LHCN-M2 (cell line): Measurements from ENCODE around the gene LYSMD4. TPM values are rescaled to one million over a fixed set of nuclear protein-coding genes. Genes with fewer than 3 reads are reported as not detected.
"Not testable (repeated sequence)": the region's sequence is repeated elsewhere in the genome, so short reads cannot be mapped to it uniquely, and the experiment has no call there.

Experiments
- DNase-seq: peaks from one replicate; pipeline ENCODE4 v3.0.0-alpha.2; 2012; ENCODE audit warnings: low read depth
- polyA plus RNA-seq: library from polyadenylated mRNA; unstranded; fragments of >200 nt; gene quantifications from one replicate; pipeline ENCODE4 v1.2.1, GENCODE V29; 2012; ENCODE audit warnings: missing spikeins
- total RNA-seq: library from RNA; depleted of rRNA; stranded (reverse); fragments of >200 nt; gene quantifications from 2 replicates; pipeline ENCODE4 v1.2.3, GENCODE V29; 2014; rRNA removed

Gene LYSMD4
- 5.6 and 7.5 TPM in 2 replicates for total RNA-seq
- polyA plus RNA-seq = 4.2 TPM

- peak; percentile 85 for DNase-seq
These were observed at the start of gene LYSMD4 for GRCh38 chr15:99733268-99734039. Gene LYSMD4, minus strand, starts transcription at chr15:99733437. Its CDS starts 1,438 bp downstream, at chr15:99731999.

GRCh38 chr15:99782029-99782428 lies 48.8 kb upstream of the LYSMD4 start:
- not testable (repeated sequence) for DNase-seq

- no peak for DNase-seq
These were observed 43.9 kb upstream of the LYSMD4 start for GRCh38 chr15:99777144-99777543.

- no peak for DNase-seq
These were observed 31.3 kb upstream of the LYSMD4 start for GRCh38 chr15:99764522-99764921.

GRCh38 chr15:99763827-99764226 lies 30.6 kb upstream of the LYSMD4 start:
- no peak for DNase-seq

- DNase-seq = peak; percentile 71
These were observed 29.1 kb upstream of the LYSMD4 start for GRCh38 chr15:99762288-99762687.

GRCh38 chr15:99755692-99756409 lies 22.6 kb upstream of the LYSMD4 start:
- DNase-seq = peak; percentile 67

GRCh38 chr15:99753066-99753465 lies 19.8 kb upstream of the LYSMD4 start:
- DNase-seq = no peak

GRCh38 chr15:99752556-99752955 lies 19.3 kb upstream of the LYSMD4 start:
- no peak for DNase-seq

GRCh38 chr15:99750326-99750725 lies 17.1 kb upstream of the LYSMD4 start:
- DNase-seq = not testable (repeated sequence)

GRCh38 chr15:99749386-99749785 lies 16.1 kb upstream of the LYSMD4 start:
- DNase-seq = no peak

- DNase-seq = no peak
These were observed 12.3 kb upstream of the LYSMD4 start for GRCh38 chr15:99745370-99746086.

GRCh38 chr15:99744142-99744541 lies 10.9 kb upstream of the LYSMD4 start:
- DNase-seq = no peak

- DNase-seq = no peak
These were observed 8.6 kb upstream of the LYSMD4 start for GRCh38 chr15:99741835-99742234.

GRCh38 chr15:99738021-99738847 lies 5.0 kb upstream of the LYSMD4 start:
- DNase-seq = no peak

- DNase-seq = no peak
These were observed 3.5 kb upstream of the LYSMD4 start for GRCh38 chr15:99736702-99737101.

GRCh38 chr15:99735868-99736267 lies 2.6 kb upstream of the LYSMD4 start:
- no peak for DNase-seq

- DNase-seq = no peak
These were observed 1.3 kb upstream of the LYSMD4 start for GRCh38 chr15:99734575-99734974.

- not testable (repeated sequence) for DNase-seq
These were observed 729 bp upstream of the LYSMD4 start for GRCh38 chr15:99734040-99734291.

- DNase-seq = no peak
These were observed 428 bp downstream of the LYSMD4 start for GRCh38 chr15:99732751-99733267.

- no peak for DNase-seq
These were observed 1.0 kb downstream of the LYSMD4 start for GRCh38 chr15:99732124-99732750.
